GM21515 (cell line): ENCODE measurements around the gene ESPNL.

Experiments used
- ATAC-seq: cut with Tn5 transposase; IDR thresholded peaks from one replicate; pipeline ENCODE4 v1.9.1; 2021; ENCODE audit not compliant: unreplicated experiment

Gene ESPNL

DNA sequence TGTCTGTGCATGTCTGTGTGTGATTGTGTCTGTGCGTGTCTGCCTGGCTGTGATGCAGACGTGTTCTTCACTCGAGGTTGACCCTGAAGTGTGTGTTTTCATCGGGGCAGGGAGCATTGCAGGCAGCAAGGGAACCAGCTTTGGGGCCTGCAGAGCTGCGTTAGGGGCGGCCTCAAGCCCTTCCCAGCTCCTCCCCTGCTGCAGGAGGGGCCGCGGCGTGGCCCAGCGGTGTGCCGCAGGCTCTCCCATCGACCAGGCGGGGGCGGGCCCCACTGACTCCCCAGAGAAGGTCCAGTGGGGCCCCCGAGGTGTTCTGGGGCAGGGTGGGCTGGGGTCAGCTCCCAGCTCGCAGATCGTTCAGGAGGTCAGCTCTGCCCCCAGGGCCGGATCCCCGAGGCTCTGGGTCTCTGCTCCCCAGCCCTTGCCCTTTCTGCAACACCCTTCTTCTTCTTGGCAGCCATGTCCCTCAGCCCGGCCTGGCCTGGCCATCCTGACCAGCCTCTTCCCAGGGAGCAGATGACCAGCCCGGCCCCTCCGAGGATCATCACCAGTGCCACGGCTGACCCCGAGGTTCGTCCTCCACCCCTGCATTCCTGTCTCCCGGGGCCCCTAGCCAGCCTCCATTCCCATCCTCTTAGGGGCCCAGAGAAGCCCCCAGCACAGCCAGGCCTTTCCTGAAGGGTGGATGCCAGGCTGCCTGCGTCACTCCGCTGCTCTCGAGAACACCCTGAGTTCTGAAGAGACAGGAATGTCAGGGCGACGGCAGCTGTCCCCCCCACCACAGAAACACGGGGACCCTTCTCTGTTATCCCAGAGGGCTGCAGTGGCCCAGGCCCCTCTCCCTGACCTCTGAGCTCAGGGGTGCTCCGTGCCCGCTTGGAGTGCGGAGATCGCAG is 27.3 kb downstream of the ESPNL start:
- no peak for ATAC-seq

DNA sequence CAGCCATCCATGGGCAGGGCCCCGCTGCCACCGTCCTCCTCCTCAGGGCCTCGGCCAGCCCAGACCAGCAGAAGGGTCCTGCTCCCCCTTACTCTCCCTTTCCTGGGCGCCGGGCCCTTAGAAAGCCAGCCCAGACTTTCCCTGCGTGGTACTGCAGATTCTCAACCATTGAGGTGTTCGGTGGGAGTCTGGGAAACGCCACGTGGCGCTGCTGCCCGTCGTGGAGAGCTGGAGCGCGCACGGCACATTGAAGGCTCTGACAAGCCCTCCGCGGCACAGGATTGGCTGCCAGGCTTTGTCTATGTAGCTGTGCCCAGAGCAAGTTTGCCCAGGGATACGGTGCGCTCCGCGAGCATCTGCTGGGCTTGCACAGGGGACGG is 27.9 kb downstream of the ESPNL start:
- ATAC-seq: no peak

DNA sequence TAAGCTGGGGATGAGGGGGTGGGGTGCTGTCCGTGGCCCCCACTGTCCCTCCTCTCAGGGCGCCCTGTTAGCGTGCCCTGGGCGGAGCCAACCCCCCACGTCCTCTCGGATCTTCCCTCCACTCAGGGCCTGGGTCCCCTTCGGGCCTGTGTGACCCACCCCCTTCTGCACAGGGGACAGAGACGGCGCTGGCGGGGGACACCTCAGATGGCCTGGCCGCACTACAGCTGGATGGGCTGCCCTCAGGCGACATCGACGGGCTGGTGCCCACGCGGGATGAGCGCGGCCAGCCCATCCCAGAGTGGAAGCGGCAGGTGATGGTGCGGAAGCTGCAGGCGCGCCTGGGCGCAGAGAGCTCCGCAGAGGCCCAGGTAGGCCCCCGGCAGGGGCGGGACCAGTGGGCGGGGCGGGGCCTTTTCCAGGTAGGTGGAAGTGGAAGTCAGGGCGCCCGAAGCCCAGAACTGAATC is 28.4 kb downstream of the ESPNL start:
- ATAC-seq: no peak

DNA sequence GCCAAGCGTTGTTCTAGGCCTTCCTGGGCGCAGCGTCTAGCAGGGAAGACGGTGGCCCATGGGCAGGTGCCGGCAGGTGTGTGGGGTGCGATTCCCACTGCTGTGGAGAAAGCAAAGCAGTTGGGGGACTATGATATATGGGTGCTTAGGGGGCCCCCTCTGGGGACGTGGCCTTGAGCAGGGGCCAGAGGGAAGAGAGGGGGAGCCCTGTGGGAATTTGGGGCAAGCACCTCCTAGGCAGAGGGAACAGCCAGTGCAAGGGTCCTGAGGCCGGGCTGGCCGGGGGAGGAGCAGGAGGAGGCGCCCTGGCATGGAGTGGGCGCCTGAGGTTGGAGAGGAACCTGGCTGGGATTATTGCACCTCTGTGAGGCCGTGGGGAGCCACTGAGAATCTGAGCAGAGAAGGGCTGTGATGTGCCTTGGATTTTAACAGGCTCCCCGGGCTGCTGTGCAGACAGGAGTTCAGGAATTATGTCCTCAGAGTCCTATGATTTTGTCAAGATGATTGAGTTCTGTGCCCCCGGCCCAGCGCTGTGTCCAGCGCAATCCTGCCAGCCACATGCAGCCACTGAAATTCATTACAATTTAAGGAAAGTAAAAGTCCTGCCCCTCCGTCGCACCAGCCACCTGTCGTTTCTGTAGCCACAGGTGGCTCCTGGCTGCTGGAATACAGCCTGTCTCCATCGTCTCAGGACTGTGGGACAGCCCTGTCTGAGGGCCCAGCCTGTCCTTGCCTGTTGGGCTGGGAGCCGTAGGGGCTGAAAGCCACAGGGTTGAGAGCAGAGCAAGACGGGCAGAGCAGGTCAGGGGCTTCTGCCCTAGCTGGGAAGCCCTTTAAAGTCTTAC is 29.2 kb downstream of the ESPNL start:
- no peak for ATAC-seq

DNA sequence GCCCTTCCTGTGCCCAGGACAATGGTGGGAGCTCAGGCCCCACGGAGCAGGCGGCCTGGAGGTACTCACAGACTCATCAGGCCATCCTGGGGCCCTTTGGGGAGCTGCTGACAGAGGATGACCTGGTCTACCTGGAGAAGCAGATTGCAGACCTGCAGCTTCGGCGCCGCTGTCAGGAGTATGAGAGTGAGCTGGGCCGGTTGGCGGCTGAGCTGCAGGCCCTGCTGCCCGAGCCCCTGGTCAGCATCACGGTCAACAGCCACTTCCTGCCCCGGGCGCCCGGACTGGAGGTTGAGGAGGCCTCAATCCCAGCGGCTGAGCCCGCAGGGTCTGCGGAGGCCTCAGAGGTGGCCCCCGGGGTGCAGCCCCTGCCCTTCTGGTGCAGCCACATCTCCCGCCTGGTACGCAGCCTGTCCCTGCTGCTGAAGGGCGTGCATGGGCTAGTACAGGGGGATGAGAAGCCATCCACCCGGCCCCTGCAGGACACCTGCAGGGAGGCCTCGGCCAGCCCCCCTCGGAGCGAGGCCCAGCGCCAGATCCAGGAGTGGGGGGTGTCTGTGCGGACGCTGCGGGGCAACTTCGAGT is 30.1 kb downstream of the ESPNL start:
- no peak for ATAC-seq

DNA sequence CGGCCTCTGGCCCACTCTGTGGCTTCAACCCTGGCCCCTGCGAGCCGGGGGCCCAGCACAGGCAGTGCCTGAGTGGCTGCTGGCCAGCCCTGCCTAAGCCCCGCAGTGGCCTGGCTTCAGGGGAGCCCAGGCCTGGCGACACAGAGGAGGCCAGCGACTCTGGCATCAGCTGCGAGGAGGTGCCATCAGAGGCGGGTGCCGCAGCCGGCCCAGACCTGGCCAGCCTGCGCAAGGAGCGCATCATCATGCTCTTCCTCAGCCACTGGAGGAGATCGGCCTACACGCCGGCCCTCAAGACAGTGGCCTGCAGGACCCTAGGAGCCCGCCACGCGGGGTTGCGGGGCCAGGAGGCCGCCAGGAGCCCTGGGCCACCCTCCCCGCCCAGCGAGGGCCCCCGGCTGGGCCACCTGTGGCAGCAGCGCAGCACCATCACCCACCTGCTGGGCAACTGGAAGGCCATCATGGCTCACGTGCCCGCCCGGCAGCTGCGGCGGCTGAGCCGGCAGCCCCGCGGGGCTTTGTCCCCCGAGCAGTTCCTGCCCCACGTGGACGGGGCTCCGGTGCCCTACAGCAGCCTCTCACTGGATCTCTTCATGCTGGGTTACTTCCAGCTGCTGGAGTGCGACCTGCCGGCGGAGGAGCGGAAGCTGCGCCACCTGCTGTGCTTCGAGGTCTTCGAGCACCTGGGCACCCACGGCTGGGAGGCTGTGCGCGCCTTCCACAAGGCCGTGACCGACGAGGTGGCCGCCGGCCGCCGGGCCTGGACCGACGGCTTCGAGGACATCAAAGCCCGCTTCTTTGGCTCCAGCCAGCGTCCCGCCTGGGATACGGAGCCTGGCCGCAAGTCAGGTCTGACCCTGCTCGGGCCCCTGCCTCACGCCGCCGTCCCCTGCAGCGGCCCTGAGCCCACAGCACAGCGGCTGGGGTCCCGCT is 30.8 kb downstream of the ESPNL start:
- ATAC-seq: no peak

DNA sequence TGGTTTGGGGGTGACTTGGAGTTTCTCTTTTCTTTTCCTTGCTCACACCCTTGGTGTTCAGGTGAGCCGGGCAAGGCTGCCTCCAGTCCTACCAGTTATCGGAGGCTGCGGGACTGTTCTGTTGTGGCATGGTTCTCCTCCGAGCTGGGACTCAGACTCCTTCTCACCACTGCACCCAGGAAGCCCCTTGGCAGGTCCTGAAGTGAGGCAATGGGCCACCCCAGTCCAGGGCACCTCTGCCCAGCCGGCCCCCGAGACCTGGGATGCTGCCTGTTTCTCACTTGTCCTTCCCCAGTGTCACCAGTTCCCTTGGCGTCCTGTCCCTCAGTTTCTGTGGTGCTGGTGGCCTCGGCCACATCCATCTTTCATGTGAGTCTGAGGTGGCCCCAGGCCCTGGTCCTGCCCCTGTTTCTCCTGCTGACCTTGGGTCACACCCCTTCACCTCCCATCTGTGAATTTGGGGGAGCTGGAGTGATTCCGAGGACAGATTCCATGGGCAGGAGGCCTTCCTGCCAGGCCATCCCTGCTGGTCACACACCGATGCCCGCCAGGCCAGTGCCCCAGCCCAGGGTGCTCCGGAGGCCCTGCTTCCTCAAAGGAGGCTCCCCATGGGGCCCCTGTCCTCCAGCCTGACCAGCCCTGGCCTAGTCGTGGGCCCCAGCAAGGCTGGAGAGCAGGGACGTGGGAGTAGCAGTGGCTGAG is 31.8 kb downstream of the ESPNL start:
- no peak for ATAC-seq

DNA sequence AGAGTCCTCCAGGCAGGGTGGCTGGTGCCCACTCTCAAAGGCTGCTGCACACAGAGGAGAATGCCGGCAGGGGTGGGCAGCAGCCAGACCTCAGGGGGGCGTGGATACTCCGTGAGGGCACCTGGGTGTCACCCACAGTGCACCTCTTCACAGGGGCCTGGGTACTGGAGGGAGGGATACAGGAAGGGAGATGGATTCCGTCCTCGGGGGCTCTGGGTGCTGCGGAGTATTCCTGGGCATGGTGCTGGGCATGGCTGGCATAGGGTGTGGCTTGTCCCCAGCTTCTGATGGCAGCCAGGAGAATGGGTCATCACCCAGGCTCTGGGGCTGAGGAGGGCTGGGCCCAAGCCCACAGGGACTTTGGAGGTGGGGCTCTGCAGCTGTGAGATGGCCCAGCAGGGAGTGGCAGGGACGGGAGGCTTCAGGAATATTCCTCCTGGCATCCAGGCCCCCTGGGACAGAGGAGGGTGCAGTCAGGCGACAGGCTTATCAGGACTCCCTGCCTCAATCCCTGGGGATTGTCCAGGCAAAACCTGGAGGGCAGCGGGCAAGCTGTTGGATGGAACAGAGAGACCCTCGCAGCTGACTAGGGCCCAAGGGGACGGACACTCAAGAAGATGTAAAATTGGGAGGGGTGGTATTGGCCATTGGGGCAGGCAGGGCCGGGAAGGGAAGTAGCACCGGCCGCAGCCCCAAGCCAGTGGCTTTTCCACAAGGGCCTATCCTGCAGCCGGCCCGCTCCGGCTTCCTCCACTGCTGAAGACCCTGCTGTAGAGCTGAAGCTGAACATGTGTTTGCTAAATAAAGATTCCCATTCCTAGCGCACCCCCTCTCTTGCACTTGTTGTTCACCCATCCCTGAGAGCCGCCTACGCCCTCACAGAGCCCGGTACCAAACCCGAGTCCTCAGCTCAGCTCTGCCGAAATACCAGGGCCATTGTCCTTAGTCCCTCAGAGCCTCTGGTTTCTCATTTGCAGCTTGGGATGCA is 32.6 kb downstream of the ESPNL start:
- no peak for ATAC-seq

DNA sequence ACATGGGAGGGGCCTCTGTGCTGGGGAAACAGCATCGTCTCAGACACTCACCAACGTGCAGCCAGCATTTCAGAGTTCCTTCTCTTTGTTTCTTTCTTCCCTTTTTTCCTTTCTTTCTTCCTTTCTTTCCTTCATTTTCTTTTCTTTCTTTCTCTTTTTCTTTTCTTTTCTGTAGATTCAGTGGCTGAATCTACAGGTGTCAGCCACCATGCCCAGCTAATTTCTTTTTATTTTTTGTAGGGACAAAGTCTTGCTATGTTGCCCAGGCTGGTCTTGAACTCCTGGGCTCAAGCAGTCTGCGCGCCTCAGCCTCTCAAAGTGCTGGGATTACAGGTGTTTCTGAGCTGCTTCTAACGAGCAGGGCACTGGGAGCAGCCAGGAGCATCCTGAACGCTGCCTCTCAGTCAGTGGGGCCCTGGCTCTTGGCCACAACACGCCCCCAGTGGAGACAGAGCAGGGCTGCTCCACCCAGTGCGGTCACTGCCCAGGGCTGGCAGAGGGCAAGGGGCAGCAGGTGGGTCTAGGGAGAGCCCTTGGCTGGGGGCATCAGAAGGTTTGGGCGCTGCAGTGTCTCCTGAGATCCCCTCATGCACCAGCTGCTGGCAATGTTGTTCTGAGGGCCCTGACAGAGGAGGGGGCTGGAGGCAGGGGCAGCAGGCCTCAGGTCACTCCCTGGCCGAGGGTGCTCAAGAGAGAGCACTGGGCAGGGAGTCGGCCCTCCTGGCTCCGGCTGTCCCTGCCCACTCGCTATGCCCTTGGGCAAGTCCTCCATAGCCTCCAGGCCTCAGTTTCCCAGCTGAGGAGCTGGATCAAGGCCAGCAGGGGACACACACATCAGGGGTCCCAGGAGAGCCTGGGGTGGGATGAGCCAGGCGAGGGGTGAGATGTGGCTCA is 33.6 kb downstream of the ESPNL start:
- no peak for ATAC-seq

DNA sequence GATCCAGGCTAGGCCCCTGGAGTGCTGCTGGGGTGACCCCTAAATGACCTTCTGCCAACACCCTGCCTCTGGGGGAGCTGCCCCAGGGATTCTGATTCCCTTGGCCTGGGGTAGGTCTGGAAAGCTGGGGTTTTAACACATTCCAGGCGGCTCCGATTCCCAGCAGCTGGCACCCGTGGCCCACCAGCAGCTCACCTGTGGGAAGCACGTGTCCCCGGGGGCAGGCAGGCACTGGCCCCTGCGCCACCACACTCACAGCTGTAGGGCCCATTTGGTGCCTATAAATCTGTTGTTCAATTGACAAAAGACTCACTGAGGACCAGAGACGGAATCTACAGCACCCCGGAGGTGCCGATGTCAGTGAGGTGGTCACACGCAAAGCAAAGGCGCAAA is 34.2 kb downstream of the ESPNL start:
- no peak for ATAC-seq

DNA sequence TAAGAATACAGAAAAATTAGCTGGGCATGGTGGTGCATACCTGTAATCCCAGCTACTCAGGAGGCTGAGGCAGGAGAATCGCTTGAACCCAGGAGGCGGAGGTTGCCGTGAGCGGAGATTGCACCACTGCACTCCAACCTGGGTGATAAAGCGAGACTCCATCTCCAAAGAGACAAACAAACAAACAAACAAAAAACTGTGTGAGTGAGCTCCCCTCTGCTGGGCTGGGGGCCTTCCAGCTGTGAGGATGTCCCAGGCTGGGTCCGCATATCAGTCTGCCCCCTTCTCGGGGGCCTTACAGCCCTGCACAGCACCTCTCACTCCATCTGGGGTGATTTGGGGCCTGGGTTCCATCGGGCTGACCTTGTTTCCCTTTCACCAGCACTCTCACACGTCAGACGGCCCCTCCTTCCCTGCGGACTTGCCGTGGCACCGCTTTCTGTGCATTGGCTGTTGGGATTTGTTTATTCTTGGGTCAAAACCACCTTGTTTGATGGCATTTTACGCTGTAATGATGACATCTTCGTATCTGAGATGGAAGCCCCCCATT is 35.5 kb downstream of the ESPNL start:
- no peak for ATAC-seq

DNA sequence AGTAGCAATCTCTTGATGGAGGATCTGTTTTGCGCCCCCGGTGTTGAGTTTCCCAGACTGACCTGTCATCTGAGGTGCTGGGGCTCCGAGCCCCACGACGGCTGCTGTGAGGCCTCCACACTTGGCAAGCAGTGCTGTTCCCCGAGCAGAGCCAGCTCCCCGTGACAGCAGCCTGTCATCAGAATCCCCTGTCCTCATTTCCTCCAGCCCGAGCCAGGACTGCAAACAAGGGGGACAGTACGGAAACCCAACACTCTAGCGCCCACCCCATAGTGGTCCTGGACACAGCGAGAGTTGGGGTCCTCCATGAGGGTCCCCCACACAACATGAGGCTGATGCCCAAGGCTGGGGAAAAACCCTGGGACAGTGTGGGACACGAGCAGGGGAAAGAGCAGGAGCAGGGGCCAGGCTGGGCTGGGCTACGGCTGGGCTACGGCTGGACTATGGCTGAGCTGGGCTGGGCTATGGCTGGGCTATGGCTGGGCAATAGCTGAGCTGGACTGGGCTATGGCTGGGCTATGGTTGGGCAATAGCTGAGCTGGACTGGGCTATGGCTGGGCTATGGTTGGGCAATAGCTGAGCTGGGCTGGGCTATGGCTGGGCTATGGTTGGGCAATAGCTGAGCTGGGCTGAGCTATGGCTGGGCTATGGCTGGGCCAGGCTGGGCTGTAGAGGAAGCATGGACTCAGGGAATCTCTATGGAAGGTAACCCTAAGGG is 36.8 kb downstream of the ESPNL start:
- no peak for ATAC-seq

DNA sequence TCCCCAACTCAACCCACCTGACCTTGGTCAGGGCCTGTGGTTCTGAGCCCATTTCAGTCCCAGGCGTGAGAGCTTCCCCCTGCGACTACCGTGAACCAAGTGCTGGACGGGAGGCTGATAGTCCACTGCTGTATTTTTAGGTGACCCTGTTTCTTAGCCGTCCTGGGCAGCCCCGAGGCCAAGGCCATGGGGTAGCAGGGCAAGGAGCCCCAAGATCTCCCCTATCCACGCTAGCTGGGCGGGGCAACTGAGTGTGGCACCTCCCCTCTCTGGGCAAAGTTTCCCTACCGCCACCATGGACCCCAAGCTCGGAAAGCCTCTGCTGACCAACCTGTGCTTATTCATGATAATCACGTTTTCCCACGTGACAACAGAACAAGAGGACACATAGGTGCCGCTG is 37.7 kb downstream of the ESPNL start:
- no peak for ATAC-seq

DNA sequence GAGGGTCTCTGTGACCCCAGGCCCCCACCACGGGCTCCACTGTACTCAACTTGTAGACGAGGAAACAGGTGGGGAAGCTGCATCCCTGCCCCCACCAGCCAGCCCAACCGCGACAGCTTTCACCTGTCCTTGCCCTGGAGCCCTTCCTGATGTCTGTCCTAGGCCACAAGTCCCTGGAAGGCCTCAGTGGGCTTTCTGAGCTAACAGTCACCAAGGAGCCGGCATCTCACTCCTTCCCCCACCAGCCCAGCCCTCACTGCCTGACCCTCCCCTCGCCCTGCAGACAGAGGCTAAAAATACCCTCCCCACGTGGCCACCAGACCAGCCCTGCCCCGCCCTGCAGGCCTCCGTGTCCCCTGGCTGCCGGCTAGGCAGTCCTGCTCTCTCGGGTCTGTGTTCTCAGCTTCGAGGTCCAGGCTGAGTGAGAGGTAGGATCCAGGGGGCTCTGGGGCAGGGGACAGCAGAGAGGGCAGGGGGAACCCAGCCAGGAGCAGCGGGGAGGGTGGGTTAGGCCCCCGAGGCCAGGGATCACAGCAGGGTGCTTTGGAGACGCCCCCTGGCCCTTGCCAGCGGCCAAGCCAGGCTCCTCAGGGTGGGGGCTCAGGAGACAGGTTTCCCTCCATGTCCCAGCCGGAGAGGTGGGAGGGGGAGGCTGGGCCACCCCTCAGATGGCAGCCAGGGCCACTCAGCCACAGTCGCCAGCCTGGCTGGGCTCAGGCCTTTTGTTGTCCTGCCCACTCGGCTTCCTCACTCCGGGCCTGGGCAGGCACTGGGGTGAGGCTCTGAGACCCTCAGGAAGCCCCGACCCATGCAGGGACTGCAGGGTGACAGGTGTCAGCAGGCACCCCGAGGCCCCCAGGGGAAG is 38.4 kb downstream of the ESPNL start, which contains the start of gene KLHL30:
TSS of gene KLHL30 (plus strand) at position 338 of the 865 bp plus-strand sequence. CDS start 2,087 bp downstream, outside the sequence.
- no peak for ATAC-seq

DNA sequence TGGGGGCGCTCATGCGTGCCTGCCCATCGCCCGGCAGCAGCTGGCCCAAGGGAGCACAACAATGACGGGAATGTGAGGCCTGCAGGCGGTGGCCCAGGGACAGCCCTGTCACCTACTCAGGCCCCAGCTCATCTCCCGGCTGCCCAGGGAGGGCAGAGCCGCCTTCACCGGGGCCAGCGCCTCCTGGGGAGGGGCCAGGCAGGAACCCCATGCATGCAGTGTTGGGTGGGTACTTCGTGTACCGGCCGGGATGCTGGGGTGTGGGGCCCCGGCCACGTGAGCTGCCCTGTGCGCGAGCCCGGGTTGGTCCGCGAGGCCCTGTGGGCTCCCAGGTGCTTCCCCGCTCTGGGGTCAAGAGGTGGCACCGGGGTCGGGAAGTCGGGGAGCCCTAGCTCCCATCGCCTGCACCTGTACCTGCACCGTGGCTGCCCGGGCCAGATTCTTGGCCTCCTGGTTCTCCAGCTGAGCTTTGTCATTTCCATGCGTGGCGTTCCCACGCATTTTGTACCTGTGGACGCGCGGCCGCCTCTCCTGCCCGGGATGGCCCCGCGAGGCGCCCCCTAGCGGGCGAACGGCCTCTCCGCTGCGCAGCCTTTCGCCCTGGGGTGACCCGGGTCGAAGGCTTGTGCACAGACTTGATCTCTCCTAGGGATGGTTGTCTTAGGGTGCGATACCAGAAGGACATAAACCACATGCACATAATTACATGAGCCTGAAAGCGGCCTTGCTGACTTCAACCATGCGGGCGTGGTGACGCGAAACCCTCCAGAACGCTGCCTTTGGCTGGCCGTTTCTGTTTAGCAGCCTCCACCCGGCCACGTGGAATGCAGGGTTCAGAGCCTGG is 39.3 kb downstream of the ESPNL start:
- no peak for ATAC-seq
